GM21390 (cell line): Measurements from ENCODE around the gene ACER1.
"Not testable (repeated sequence)": the region's sequence is repeated elsewhere in the genome, so short reads cannot be mapped to it uniquely, and the experiment has no call there.

Experiments
- ATAC-seq: cut with Tn5 transposase; IDR thresholded peaks from one replicate; pipeline ENCODE4 v1.9.1; 2021; ENCODE audit not compliant: unreplicated experiment

The ACER1 gene

GRCh38 chr19:6297202-6297601 is 36.2 kb downstream of the ACER1 start:
- ATAC-seq, result no peak

GRCh38 chr19:6292006-6292405 is 41.4 kb downstream of the ACER1 start:
- no peak for ATAC-seq

- no peak for ATAC-seq
Measured at GRCh38 chr19:6288737-6289136, 44.7 kb downstream of the ACER1 start.

- ATAC-seq, result no peak
Measured at GRCh38 chr19:6287269-6287885, 46.0 kb downstream of the ACER1 start.

GRCh38 chr19:6286676-6287075 is 46.7 kb downstream of the ACER1 start:
- no peak for ATAC-seq

- ATAC-seq, result not testable (repeated sequence)
Measured at GRCh38 chr19:6282393-6282792, 51.0 kb downstream of the ACER1 start.

- peak; percentile 83 for ATAC-seq
Measured at GRCh38 chr19:6279931-6280591, 53.4 kb downstream of the ACER1 start, which contains the start of gene MLLT1. MLLT1 (minus strand) TSS chr19:6279975; CDS start chr19:6279784, 191 bp downstream.

GRCh38 chr19:6279620-6279930 is 53.8 kb downstream of the ACER1 start:
- ATAC-seq, result peak; percentile 33

- ATAC-seq, result peak; percentile 7
Measured at GRCh38 chr19:6278740-6279619, 54.4 kb downstream of the ACER1 start.

GRCh38 chr19:6278051-6278450 is 55.4 kb downstream of the ACER1 start:
- no peak for ATAC-seq

GRCh38 chr19:6276447-6276846 is 57.0 kb downstream of the ACER1 start:
- no peak for ATAC-seq

GRCh38 chr19:6275170-6275744 is 58.2 kb downstream of the ACER1 start:
- no peak for ATAC-seq

GRCh38 chr19:6274756-6275155 is 58.7 kb downstream of the ACER1 start:
- ATAC-seq, result no peak

- no peak for ATAC-seq
Measured at GRCh38 chr19:6273701-6274601, 59.5 kb downstream of the ACER1 start.

GRCh38 chr19:6272913-6273600 is 60.4 kb downstream of the ACER1 start:
- ATAC-seq, result no peak

- no peak for ATAC-seq
Measured at GRCh38 chr19:6272411-6272791, 61.0 kb downstream of the ACER1 start.

GRCh38 chr19:6271721-6272410 is 61.5 kb downstream of the ACER1 start:
- ATAC-seq, result no peak

- no peak for ATAC-seq
Measured at GRCh38 chr19:6271251-6271650, 62.2 kb downstream of the ACER1 start.

GRCh38 chr19:6270822-6271221 is 62.6 kb downstream of the ACER1 start:
- ATAC-seq, result no peak
